ENCODE data around the gene SPATA25.
"Not testable (repeated sequence)": the region's sequence is repeated elsewhere in the genome, so short reads cannot be mapped to it uniquely, and the experiment has no call there.

The SPATA25 gene

DNA sequence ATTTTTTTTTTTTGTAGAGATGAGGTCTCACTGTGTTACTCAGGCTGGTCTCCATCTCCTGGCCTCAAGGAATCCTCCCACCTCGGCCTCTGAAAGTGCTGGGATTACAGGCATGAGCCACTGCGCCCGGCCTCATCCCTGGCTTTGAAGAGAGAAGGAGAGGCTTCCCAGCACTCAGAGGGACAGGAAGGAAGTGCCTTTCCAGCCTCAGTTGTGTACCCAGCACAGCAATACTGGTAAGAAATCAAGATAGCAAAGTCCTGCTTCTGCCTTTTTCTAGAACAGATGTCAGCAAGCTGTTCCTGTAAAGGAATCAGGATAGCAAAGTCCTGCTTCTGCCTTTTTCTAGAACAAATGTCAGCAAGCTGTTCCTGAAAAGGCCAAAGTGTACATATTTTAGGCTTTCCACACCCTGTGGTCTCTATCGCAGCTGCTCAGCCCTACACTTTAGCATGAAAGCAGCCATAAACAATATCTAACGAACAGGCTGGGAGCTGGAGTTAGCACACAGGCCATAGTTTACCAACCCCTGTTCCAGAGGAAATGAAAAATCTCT is 30.8 kb upstream of the SPATA25 start:
- no peak for DNase-seq (ENCODE audit: extremely low spot score, insufficient read length, low read depth)
- FAIRE-seq, result no peak

DNA sequence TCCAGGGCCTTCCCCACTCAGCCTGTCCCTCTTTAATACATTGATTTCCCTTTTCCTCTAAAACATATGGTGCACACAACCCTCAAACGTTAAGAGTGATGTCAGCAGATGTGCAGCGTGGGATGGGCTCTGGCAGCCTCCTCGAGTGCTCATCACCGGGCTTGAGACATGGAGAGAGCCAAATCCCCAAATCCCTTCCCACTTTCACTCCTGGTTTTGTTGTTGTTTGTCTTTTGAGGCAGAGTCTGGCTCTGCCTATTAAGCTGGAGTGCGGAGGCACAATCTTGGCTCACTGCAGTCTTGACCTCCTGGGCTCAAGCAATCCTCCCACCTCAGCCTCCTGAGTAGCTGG is 30.3 kb upstream of the SPATA25 start:
- no peak for DNase-seq (ENCODE audit: extremely low spot score, insufficient read length, low read depth)
- FAIRE-seq, result no peak

DNA sequence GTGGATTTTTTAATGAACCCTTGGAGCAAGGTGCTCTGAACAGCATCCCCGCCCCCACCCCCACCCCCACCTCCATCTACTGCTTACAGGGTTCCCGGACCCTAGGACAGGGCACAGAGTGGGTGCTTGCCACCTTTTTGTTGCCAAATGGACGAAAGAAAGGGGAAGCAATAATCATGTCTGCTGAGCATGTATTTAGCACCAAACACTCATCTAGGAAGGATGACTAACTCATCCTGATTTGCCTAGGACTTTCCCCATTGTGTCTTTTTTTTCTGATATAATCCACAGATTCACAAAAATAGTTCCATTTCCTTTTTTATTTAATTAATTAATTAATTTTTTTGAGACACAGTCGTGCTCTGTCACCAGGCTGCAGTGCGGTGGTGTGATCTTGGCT is 25.7 kb upstream of the SPATA25 start:
- DNase-seq (ENCODE audit: extremely low spot score, insufficient read length, low read depth), result no peak
- no peak for FAIRE-seq

DNA sequence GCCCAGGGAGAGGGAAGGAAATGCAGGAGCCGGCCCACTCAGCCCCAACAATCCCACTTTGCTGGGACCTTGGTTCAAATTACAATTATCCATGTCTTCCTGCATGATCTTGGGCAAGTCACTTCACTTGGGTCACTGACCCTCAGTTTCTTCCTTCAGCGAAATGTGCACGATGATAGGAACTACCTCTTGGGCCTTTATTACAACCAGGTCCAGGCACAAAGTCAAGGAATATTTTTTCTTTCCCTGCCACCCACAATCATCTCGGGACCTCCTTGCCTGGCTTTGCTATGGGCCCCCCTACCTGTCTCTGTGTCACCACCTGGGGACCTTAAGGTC is 24.9 kb upstream of the SPATA25 start:
- DNase-seq (ENCODE audit: extremely low spot score, insufficient read length, low read depth) (no peak), FAIRE-seq (no peak)

DNA sequence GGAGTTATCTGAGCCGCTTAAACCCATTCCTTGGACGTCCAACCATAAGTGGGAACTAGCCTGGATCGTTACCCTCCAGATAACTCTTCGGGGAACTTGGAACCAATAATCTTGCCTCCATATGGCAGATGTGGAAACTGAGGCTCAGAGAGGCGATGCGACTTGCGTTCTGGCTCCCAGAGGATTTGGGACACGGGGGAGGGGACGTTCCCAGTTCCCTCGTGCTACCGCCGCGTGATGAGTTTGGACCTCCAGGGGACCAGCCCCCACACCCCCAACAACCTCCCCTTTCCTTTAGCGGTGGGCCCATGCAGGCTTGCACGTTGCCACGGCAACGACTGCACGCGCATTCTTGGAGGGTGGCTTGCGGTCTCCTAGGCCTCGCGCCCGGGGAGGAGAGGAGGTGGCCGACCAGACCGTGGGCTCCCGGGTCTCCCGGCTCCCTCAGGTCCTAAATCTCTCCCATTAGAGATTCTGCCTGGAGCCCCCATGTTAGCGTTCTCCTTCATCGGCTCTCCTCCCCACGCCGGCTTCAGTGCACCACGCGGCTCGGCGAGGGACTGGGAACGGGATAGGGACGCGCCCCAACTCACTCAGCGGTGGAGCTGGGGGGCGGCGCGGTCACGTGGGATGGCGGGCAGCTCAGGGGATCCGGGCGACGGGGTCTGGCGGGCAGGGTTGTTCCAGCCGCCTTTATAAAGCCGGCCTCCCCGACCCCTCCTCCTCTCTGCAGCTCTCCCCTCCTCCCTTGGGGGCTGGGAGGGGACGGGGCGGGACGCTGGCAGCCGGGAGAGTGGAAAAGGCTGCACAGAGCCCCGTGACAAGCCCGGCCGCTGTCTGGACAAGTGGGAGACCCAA is 24.3 kb upstream of the SPATA25 start, which contains the start of gene PLTP:
TSS of gene PLTP (minus strand) at position 670 of the 858 bp plus-strand sequence. CDS start 703 bp downstream, outside the sequence.
- FAIRE-seq (no peak), DNase-seq (ENCODE audit: extremely low spot score, insufficient read length, low read depth) (no peak)

DNA sequence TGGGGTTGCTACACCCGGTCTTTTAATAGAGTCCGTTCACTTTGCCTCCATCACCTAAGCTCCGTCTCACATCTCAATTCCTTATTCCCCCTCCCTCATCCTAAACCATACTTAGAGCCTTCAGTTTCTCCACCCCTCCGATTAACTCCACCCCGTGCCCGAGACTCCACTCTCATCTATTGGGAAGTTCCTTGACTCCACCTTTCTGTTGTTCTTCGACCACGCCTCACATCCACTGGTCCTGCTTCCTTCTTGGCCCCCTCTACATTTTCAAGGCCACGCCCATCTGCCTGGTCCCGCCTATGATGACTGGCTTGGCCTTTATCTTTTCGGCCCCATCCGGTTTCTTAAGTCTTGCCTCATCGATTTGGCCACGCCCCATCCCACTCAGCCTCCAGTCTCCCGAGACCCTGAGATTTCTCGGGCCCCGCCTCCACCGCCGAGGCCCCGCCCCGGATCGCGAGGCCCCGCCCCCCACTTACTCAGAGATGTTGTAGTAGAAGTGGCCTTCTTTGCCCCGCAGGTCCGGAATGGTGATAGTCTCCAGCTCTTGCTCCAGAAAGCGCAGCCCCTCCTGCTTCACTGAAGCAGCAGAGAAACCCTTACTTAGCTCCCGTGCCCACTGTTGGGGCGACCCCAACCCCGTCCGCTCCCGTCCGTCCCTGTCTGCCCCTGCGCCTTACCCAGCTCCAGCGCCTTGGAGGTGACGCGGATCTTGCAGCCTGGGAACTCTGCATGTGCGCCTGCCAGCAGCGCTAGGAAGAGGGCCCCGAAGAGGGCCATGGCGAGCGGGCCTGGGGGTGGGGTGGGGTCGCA is 23.5 kb upstream of the SPATA25 start:
- FAIRE-seq, result peak; percentile 98
- DNase-seq (ENCODE audit: extremely low spot score, insufficient read length, low read depth), result peak; percentile 95

DNA sequence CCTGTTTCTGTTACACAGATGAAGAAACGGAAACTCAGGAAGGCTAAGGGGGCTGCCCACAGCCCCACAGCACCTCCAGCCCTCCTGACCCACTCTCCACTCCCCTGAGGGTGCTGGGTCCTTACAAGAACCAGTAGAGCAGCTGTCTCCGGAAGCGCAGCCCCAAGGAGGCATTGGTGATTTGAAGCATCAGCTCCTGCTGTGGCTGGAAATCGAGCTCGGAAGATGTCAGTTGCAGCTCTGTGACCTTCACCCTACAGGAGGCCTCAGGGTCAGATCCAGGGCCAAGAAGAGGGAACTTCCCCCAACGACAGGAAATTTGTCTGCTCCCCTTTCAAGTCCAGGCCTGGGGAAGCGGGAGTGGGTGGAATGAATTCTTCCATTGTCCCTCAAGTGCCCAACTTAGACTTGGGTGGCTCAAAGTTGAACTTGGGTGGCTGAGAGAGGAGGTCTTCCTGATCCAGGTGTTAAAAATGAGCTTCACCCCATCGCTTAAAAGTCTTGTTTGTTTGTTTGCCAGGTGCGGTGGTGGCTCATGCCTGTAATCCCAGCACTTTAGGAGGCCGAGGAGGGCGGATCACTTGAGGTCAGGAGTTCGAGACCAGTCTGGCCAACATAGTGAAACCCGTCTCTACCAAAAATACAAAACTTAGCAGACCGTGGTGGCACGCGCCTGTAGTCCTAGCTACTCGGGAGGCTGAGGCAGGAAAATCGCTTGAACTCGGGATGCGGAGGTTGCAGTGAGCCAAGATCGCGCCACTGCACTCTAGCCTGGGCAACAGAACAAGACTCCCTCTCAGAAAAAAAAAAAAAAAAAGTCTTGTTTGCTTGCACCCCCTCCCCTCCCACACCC is 22.6 kb upstream of the SPATA25 start:
- FAIRE-seq, result no peak

DNA sequence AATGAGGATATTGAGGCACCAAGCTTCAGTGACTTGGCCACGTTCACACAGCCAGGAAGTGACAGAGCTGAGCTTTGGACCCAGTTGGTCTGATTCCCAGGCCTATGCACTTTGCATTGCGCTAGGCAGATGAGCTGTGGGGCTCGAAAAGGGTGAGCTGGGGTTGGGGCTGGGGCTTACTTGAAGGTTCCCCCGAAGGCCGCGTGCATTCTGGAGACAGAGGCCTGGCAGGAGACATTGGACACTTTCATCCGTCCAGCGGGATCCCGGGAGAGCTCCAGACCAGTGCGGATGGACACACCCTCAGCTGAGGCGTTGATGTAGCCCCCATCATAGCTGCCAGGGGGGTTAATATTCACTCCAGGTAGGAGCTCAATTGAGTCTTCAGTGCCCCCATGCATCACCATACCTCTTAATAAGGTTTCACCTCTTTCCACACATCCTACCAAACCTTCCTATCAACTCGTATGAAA is 21.9 kb upstream of the SPATA25 start:
- DNase-seq (ENCODE audit: extremely low spot score, insufficient read length, low read depth), result no peak
- no peak for FAIRE-seq

More for the DNA sequence above, 22.6 kb upstream of the SPATA25 start:
- DNase-seq (ENCODE audit: extremely low spot score, insufficient read length, low read depth), result no peak

DNA sequence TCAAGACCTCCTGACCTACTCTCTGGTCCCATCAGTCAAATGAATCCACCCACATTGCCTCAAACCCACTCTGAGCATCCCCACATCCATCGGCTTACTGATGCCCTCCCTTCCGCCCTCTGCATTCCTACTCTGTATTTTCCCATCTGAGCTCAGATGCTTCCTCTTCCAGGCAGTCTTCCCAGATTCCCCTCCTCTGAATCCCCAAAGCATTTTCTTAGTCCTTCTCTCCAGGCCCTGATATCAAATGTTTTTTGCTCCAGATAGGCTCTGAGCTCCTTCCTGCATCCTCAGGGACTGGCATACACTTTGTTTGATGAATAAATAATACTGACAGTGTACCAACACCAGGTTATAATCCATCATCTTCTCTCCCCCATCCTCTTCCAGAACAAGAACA is 20.7 kb upstream of the SPATA25 start:
- FAIRE-seq, result no peak

DNA sequence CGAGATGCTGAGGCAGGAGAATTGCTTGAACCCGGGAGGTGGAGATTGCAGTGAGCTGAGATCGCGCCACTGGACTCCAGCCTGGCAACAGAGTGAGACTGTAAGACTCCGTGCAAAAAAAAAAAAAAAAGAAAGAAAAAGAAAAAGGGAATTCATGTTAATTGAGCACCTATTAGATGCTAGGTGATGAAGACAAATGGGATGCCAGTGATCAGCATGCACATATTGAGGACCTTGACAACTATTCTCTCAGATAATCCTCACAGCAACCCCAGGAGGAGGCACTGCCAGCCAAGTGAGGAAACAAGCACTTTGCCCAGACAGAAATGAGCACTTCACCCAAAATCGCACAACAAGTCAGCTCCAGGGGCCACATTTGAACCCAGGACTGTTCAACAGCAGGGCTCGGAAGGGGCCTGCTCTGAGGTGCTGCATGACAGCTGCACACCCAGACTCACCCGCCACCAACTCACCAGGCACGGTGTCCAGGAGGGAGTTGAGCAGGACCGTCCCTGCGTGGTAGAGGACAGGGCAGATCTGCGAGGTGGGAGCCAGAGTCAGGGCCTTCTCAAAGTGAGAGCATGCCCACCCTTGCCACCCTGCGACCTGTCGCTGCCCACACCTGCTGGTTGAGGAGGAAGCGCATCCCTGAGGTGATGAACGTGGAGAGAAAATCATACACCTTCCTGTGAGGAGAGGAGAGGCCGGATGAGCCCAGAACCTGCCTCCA is 20.0 kb upstream of the SPATA25 start:
- FAIRE-seq (no peak), DNase-seq (ENCODE audit: extremely low spot score, insufficient read length, low read depth) (no peak)

More for the DNA sequence above, 20.7 kb upstream of the SPATA25 start:
- DNase-seq (ENCODE audit: extremely low spot score, insufficient read length, low read depth), result no peak

DNA sequence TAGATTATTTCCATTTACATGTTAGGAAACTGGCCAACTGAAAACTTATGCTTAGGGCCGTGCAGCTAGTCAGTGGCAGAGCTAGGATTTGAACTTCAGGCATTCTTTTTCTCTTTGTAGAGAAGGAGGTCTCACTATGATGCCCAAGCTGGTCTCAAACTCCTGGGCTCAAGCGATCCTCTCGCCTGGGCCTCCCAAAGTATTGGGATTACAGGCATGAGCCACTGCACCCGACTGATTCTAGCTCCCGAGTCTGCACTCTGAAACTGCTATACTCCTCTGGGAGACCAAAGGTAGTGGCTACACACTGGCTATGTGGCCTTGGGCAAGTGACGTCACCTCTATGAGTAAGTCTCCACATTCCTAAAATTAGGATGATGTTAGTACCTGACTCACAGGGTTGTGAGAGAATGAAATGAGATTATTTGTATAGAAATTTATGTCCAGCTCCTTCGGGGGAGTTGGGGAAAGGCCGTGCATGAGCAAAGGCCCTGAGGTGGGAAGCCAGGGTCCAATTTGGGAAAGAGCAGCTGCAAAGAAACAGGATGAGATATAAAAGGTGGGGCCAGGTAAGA is 18.2 kb upstream of the SPATA25 start:
- DNase-seq (ENCODE audit: extremely low spot score, insufficient read length, low read depth) (no peak), FAIRE-seq (no peak)

DNA sequence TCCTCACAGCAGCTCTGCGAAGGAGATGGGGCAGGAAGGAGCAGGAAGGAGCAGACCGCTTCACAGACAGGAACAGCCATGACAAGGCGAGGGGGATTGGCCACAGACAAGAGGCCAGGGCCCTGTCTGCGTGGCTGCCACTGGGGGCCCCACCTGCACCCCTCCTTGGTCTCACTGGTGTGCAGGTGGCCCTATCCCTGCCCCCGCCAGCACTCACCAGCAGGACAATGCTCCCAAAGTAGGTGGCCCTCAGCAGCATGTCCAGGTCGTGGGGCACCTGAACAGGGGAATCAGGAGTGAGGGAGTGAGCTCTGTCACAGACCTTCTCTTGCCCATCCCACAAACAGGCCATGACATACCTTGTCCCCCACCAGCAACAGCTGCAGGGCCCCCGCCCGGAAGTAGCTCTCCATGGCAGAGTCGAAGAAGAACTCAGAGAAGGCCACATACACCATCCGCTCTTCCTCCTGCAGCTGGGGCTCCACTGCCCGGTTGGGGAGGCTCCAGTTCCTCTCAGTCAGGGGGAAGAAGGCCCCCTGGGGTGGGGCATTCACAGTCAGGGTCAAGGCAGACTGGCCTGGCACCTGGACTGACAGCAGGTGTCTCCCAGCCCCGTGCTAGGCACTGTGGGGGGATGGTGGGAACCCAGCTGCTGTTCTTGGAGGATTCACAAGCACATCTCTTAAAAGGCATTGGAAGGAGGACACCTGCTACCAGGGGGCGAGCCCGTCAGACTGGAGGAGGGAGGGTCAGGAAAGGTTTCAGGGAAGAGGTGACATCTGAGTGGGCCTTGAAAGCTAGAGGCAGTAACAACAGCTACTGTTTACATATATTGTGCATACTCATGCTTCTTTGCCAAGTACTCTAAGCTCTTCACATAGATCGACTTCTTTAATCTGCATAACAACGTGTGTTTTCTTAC is 17.4 kb upstream of the SPATA25 start:
- DNase-seq (ENCODE audit: extremely low spot score, insufficient read length, low read depth), result no peak
- FAIRE-seq, result no peak

DNA sequence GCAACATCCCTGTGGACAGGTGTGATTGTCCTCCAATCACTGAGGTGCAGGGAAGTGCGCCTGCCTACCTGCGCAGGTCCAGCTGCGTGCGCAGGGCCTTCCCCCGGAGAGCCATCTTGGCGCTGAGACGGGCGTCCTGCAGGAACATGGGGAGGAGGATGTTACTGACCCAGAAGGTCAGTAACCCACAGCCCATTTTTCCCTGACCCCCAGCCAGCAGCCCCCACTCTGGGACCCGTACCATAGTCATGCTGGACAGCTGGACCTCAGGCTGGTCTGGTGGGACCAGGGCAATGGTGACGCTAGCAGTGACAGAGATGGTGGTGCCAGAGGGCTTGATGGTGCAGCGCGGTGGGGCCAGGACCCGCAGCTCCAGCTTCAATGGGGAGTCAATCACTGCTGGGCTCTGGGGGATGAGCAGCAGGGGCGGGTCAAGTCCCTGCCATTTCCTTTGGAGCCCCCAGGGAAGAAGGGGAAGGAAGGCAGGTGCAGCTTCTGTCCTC is 14.8 kb upstream of the SPATA25 start:
- FAIRE-seq, result no peak
- no peak for DNase-seq (ENCODE audit: extremely low spot score, insufficient read length, low read depth)

DNA sequence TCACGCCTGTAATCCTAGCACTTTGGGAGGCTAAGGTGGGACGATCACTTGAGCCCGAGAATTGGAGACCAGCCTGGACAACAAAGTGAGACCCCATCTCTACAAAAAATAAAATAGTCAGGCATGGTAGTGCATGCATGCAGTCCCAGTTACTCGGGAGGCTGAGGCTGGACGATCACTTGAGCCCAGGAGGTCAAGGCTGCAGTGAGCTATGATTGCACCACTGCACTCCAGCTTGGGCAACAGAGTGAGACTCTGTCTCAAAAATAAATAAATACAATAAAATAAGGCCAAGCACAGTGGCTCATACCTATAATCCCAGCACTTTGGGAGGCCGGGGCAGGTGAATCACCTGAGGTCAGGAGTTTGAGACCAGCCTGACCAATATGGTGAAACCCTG is 13.9 kb upstream of the SPATA25 start:
- DNase-seq (ENCODE audit: extremely low spot score, insufficient read length, low read depth); FAIRE-seq: not testable (repeated sequence)

DNA sequence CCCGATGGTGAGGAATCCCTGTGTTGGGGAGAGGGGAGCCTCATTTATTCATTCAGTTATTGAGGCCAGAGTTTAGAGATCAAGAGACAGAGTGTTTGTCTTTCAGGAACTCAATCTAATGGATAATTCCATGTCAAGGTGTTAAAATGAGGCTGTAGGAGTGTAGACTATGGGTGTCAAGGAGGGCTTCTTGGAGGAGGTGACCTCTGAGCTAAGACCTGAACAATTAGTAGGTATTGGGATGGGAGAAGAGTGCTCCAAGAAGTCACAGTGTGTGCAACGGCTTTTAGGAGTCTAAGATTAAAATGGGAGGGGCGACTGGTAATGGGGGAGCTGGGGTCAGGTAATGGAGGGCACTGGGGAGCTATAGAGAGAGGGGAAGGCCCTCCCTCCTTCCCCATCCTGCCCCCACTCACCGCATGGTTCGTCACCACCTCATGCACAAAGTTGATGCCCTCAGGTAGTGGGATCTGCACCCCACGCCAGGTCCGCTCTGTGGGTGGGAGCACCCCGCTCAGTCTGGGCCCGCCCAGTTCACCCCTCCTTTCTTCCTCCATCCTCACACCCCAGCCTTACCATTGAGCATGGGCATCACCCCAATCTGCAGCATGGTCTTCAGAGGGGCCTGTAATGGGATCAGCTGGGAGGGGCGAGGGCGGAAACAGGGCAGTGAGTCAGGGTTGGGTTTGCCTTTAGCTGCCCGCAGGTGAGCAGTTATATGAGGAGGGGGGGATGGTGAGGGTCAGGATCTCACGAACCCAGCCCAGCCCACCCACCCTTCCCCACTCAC is 11.8 kb upstream of the SPATA25 start:
- DNase-seq (ENCODE audit: extremely low spot score, insufficient read length, low read depth) (no peak), FAIRE-seq (no peak)

DNA sequence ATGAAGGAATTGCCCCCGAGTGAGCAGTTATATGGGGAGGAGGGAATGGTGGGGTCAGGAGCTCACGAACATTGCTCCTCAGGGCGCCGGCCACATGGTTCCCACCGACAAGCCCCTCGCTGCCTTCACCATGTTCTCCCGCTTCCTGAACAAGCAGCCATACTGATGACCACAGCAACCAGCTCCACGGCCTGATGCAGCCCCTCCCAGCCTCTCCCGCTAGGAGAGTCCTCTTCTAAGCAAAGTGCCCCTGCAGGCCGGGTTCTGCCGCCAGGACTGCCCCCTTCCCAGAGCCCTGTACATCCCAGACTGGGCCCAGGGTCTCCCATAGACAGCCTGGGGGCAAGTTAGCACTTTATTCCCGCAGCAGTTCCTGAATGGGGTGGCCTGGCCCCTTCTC is 10.9 kb upstream of the SPATA25 start:
- DNase-seq (ENCODE audit: extremely low spot score, insufficient read length, low read depth), result no peak
- FAIRE-seq, result no peak

DNA sequence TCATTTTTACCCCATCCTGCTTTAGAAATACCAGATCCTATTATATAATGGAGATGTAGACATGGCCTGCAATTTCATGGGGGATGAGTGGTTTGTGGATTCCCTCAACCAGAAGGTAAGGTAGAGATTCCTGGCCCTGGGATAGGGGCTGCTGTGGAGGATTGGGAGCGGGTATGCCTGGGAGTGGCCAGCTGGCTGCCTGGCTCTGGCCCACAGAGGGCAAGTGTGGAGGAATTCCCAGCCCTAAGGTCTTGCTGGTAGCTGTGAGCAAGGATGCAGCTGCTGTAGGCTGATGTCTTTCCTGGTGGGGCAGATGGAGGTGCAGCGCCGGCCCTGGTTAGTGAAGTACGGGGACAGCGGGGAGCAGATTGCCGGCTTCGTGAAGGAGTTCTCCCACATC is 10.3 kb upstream of the SPATA25 start:
- DNase-seq (ENCODE audit: extremely low spot score, insufficient read length, low read depth) (no peak), FAIRE-seq (no peak)

Data from GM18507 (cell line).